ENCODE data around the gene HNRNPU.
"Not testable (repeated sequence)": the region's sequence is repeated elsewhere in the genome, so short reads cannot be mapped to it uniquely, and the experiment has no call there.

HNRNPU gene

GRCh38 chr1:244836135-244836521, 28.2 kb downstream of the HNRNPU start:
- DNase-seq (ENCODE audit: low spot score) = no peak
- no peak for TF ChIP-seq CTCF (IDR thresholded peaks at IDR 0.05; ENCODE audit: borderline replicate concordance, control extremely low read depth, extremely low read depth, insufficient read depth, missing control alignments)
- in situ Hi-C loops (cut with MboI; ENCODE audit: low sequenced_read_pairs, unreplicated experiment) = no loop called here

- in situ Hi-C loops (cut with MboI; ENCODE audit: low sequenced_read_pairs, unreplicated experiment) = no loop called here
- DNase-seq (ENCODE audit: low spot score) = peak; percentile 86
- no peak for TF ChIP-seq CTCF (IDR thresholded peaks at IDR 0.05; ENCODE audit: borderline replicate concordance, control extremely low read depth, extremely low read depth, insufficient read depth, missing control alignments)
Measured at GRCh38 chr1:244835276-244836134, 28.8 kb downstream of the HNRNPU start, which contains the start of gene COX20. Gene COX20, plus strand, starts transcription at chr1:244835658. Its CDS starts 57 bp downstream, at chr1:244835715.

- peak; percentile 90 for DNase-seq (ENCODE audit: low spot score)
- in situ Hi-C loops (cut with MboI; ENCODE audit: low sequenced_read_pairs, unreplicated experiment) = no loop called here
- no peak for TF ChIP-seq CTCF (IDR thresholded peaks at IDR 0.05; ENCODE audit: borderline replicate concordance, control extremely low read depth, extremely low read depth, insufficient read depth, missing control alignments)
Measured at GRCh38 chr1:244834543-244835275, 29.6 kb downstream of the HNRNPU start.

GRCh38 chr1:244833734-244834542, 30.4 kb downstream of the HNRNPU start:
- in situ Hi-C loops (cut with MboI; ENCODE audit: low sequenced_read_pairs, unreplicated experiment) = no loop called here
- DNase-seq (ENCODE audit: low spot score) = no peak
- no peak for TF ChIP-seq CTCF (IDR thresholded peaks at IDR 0.05; ENCODE audit: borderline replicate concordance, control extremely low read depth, extremely low read depth, insufficient read depth, missing control alignments)

GRCh38 chr1:244833260-244833659, 31.1 kb downstream of the HNRNPU start:
- in situ Hi-C loops (cut with MboI; ENCODE audit: low sequenced_read_pairs, unreplicated experiment); DNase-seq (ENCODE audit: low spot score): not testable (repeated sequence)

GRCh38 chr1:244830639-244831038, 33.7 kb downstream of the HNRNPU start:
- in situ Hi-C loops (cut with MboI; ENCODE audit: low sequenced_read_pairs, unreplicated experiment) = no loop called here
- TF ChIP-seq CTCF (IDR thresholded peaks at IDR 0.05; ENCODE audit: borderline replicate concordance, control extremely low read depth, extremely low read depth, insufficient read depth, missing control alignments) = no peak
- DNase-seq (ENCODE audit: low spot score) = no peak
